AG04450 (cell line): ENCODE measurements around the gene NACC2. TPM values are rescaled to one million over a fixed set of nuclear protein-coding genes. Genes with fewer than 3 reads are reported as not detected.
A peak's percentile ranks its signal among the peaks of the same experiment; 100 is the strongest.

Experiments
- CTCF ChIA-PET: fragments of 300-600, 350-600 bp; formaldehyde crosslinking; extraction: SDS; loops from one replicate; lab custom pipeline; 2022; ENCODE audit warnings: antibody characterized with exemption, inconsistent platforms; lab: Charles Lee
- POLR2A ChIA-PET: fragments of 350-600 bp; formaldehyde crosslinking; extraction: SDS; loops from one replicate; lab custom pipeline; 2021; ENCODE audit warnings: antibody characterized with exemption, inconsistent platforms; lab: Yijun Ruan, JAX
- DNase-seq: peaks from one replicate; pipeline ENCODE4 v3.0.0-alpha.2; 2011; ENCODE audit warnings: low read depth, low spot score
- H3K27ac ChIP-seq: one replicate; pipeline ENCODE4 v1.5.1; 2012; ENCODE audit warnings: low read depth, low read length, control low read depth
- H3K27me3 ChIP-seq: one replicate; pipeline ENCODE4 v1.6.0; 2012; ENCODE audit warnings: low read length; ENCODE audit not compliant: control insufficient read depth, insufficient read depth
- H3K4me3 ChIP-seq: 2 replicates; pipeline ENCODE4 v1.5.1; 2011; ENCODE audit warnings: mild to moderate bottlenecking, low read depth, low read length, control low read depth
- H3K9me3 ChIP-seq: 2 replicates; pipeline ENCODE4 v1.5.1; 2012; ENCODE audit warnings: low read length; ENCODE audit not compliant: control insufficient read depth, insufficient read depth
- CTCF ChIP-seq: IDR thresholded peaks from 2 replicates; pipeline ENCODE4 v1.5.1; 2011; ENCODE audit warnings: low read depth, low read length, control low read depth, inconsistent platforms
- polyA plus RNA-seq: library from polyadenylated mRNA; depleted of rRNA; stranded (reverse); fragments of >200 nt; gene quantifications from 2 replicates; pipeline ENCODE4 v1.2.3, GENCODE V29; 2011

The NACC2 gene
- polyA plus RNA-seq, 1 experiment: 11.7 TPM

- ChIA-PET CTCF (no interaction called here), POLR2A (no interaction called here)
- no peak for TF ChIP-seq CTCF
- no peak for DNase-seq
- peaks cover 9% of the 10 kb centered on the region; the same call in 1 of the 2 replicates for H3K9me3 ChIP-seq
- no peaks in the 10 kb centered on the region for H3K27me3 ChIP-seq
- no peak overlapping the region for H3K4me3 ChIP-seq
- H3K27ac ChIP-seq: no peak overlapping the region
Measured at GRCh38 chr9:136107953-136108647, 13.0 kb upstream of the NACC2 start.

- H3K27ac ChIP-seq: no peak overlapping the region
- peaks cover 9% of the 10 kb centered on the region; the same call in 1 of the 2 replicates for H3K9me3 ChIP-seq
- TF ChIP-seq CTCF: no peak
- H3K27me3 ChIP-seq: no peaks in the 10 kb centered on the region
- CTCF ChIA-PET: no interaction called here
- no peak overlapping the region for H3K4me3 ChIP-seq
- POLR2A ChIA-PET: no interaction called here
- no peak for DNase-seq
Measured at GRCh38 chr9:136107155-136107952, 12.3 kb upstream of the NACC2 start.

GRCh38 chr9:136105398-136106135, 10.5 kb upstream of the NACC2 start:
- TF ChIP-seq CTCF: no peak
- no peak for DNase-seq
- Histone ChIP-seq H3K27ac (peak overlapping the region; percentile 39), H3K9me3 (peaks cover 9% of the 10 kb centered on the region; the same call in 1 of the 2 replicates), H3K4me3 (no peak overlapping the region), H3K27me3 (no peaks in the 10 kb centered on the region)
- POLR2A ChIA-PET: interaction anchor here (0.7 kb wide), 1 partner anchor 48 kb away, joined by 4 read pairs; no protein-coding TSS in a partner anchor
- CTCF ChIA-PET: interaction anchor here (0.6 to 0.9 kb wide), 2 partner anchors 12 to 119 kb away, joined by 3 to 4 read pairs; no protein-coding TSS in a partner anchor

GRCh38 chr9:136104916-136105315, 9.8 kb upstream of the NACC2 start:
- Histone ChIP-seq H3K27me3 (no peaks in the 10 kb centered on the region), H3K27ac (no peak overlapping the region), H3K9me3 (peaks cover 2% of the 10 kb centered on the region; the same call in 1 of the 2 replicates), H3K4me3 (no peak overlapping the region)
- no peak for TF ChIP-seq CTCF
- DNase-seq: no peak
- ChIA-PET CTCF (no interaction called here), POLR2A (no interaction called here)
